Activated T-helper 1 cell treated with Interleukin-2 at 50 U/mL for 16 hours (primary cell): ENCODE results near the gene PRRC2B.

Experiments used
- DNase-seq: peaks from one replicate; pipeline ENCODE4 v3.0.0-alpha.2; 2020; ENCODE audit warnings: low read depth

The PRRC2B gene

DNA sequence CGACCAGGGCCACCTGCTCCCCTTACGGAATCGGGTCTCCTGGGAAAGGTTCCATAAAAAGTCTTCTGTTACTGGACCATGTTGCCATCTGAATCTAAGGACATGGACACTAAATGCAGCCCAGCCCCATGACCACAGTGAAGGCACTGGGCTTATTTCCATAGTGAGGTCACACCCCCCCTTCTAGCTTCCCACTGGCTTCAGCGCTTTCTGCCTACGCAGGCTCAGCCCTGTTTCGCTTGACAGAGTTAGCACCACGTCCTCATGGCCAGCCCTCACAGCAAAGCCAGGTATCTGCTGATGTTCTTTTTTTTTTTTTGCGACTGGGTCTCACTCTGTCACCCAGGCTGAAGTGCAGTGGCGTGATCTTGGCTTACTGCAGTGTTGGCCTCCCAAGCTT is 123.0 kb downstream of the PRRC2B start:
- DNase-seq, result no peak

DNA sequence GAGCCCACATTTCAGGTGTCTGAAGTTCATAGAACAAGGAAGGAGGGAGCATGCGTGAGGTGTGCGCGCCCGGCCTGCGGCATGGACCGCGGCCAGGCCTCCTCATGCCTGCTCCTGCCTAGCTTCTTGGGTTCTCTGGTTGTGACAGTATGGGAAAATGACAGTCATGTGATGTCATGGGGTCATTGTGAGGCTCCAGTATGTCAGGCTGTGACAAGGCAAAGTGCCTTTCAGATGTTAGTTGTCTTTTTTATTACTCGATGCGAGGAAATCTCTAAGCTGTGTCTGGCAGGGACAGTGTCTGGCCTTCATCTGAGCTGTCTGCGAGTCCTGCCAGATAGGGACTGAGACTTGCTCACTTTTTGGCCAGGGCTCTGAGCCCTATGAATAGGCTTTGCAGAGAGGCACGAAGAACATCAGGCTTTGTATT is 123.9 kb downstream of the PRRC2B start:
- DNase-seq, result no peak

DNA sequence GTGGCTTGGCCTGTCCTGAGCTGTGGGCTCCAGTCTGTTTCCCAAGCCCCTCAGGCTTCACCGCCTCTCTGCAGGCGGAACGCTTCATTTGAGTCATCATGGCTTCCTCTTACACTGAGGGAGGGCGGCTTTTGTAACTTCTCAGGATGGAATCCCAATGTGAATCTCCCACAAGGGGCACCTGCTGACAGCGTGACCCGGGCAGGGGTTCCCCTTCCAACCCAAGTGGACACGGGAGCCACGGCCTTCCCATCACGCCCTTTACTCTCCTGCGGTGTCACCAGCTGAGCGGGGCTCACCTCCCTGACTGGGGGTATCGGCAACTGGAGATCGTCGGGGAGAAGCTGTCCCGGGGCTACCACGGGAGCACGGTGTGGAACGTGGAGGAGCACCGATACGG is 124.7 kb downstream of the PRRC2B start:
- DNase-seq, result no peak

DNA sequence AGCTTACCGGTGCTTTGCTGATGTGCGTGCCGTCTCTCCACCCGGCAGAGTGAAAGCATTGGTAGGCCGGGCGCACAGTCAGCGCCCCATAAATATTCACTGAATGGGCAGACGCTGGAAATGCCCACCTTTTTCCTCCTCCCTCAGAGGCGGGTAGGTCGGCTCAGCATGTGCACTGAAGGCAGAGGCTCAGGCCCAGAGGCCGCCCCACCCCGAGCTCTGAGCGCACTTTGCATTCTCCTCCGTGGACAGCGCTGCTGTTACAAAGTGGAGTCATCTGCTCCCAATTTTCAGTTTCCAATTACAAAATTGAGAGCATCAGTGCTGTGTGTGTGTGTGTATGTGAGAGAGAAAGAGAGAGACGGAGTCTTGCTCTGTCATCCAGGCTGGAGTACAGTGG is 126.6 kb downstream of the PRRC2B start:
- no peak for DNase-seq

DNA sequence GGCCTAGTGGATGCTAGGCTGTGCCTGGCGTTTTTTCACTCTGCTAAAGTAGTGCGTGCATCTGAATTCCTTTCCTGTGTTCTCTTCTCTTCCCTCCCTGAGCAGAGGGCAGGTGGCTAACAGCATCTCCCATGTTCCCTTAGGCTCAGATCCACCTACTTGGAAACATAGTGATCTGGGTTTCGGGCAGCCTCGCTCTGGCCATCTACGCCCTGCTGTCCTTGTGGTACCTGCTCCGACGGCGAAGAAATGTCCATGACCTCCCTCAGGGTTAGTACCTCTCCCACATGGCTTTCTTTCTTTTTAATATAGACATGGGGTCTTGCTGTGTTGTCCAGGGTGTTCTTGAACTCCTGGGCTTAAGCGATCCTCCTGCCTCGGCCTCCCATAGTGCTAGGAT is 127.3 kb downstream of the PRRC2B start:
- no peak for DNase-seq

DNA sequence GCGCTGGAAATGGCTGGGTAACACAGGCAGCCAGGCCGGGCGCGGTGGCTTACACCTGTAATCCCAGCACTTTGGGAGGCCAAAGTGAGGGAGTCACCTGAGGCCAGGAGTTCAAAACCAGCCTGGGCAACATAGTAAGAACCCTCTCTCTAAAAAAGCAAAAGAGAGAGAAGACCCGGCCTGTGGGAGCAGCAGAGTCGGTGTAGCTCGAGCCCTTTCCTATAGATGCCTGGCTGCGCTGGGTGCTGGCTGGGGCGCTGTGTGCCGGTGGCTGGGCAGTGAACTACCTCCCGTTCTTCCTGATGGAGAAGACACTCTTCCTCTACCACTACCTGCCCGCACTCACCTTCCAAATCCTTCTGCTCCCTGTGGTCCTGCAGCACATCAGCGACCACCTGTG is 127.9 kb downstream of the PRRC2B start:
- DNase-seq, result no peak

DNA sequence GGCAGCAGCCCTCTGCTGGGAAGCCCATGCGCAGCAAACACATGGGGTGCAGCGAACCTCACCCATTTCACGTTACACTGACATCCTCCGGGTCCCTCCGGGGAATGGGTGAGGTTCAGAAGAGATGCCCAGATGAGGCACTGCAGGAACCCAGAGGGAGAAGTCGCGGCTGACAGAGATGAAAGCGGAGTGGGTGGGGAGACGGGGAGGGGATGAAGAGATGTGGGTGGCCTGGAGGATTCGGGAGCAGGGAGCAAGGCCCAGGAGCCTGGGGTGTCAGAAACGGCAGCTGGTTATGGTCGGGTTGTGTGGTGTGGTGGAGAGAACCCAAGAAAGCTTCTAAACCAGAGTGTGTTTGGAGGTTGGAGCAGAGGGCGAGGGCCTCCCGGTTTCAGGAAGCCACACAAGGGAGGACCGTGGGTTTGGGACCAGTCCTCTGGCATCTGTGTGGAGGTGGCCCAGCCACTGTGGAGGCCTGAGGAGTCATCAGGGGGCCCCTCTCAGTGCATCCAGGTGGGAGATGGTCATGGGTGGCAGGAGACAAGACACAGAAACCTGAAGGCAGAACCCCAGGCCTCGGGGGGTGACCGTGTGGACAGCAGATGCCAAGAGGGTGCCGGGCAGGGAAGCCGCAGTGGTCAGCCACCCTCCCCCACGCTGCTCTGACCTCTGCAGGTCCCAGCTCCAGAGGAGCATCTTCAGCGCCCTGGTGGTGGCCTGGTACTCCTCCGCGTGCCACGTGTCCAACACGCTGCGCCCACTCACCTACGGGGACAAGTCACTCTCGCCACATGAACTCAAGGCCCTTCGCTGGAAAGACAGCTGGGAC is 128.6 kb downstream of the PRRC2B start:
- DNase-seq, result no peak

DNA sequence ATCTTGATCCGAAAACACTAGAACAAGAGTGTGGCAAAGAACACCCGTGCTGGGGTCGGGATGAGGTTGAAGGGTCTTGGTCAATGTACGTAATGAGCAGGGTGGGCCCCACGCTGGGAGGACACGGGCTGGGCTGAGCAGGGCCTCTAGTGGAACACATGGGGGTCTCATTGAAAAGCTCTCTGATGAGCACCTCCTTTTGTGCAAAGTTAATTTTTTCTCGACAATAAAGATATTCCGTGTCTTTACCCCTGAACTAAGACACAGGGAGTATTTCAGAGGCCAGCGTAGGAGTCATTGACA is 129.2 kb downstream of the PRRC2B start:
- no peak for DNase-seq

DNA sequence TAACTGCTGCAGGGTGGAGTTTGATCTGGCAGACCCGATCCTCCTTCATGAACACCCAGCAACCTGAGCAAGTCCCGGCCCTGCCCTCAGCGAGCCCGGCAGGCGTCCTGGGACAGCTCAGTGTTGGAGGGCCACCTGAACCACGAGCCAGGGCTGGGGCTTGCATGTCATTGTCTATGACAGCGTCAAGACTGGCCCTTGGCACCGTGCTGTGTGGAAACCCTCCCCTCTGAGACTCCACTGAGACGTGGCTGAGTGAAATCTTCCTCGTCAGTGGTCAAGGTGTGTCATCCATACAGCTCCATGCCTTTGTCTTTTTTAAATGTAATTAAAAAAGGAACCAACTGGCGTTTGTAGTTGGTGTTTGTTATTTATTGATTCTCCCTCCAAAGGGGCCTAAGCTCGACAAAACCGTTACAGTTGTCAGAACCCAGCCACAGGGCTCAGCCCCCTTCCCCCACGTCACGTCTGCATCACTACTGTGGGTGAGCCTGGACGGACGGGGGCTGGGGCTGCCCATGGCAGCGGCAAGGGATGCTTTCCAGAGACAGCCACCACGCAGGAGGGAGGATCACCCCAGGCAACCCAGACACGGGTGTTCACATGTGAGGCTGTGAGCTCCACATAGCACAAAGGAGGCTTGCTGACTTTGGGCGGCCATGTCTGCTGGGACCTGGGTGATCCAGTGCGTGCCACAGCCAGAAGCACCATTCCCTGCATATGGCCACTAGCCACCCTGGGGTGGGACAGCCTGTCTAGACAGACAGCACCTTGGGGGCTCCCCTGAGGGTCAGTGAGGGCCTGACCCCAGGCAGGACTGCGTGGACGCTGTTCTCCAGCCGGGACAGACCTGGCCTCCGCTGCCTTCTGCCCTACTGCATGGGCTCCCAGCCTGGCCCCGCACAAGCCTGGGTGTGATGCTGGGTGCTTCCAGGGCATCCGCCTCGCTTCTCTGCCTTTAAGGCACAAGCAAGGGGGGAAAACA is 129.9 kb downstream of the PRRC2B start:
- no peak for DNase-seq

DNA sequence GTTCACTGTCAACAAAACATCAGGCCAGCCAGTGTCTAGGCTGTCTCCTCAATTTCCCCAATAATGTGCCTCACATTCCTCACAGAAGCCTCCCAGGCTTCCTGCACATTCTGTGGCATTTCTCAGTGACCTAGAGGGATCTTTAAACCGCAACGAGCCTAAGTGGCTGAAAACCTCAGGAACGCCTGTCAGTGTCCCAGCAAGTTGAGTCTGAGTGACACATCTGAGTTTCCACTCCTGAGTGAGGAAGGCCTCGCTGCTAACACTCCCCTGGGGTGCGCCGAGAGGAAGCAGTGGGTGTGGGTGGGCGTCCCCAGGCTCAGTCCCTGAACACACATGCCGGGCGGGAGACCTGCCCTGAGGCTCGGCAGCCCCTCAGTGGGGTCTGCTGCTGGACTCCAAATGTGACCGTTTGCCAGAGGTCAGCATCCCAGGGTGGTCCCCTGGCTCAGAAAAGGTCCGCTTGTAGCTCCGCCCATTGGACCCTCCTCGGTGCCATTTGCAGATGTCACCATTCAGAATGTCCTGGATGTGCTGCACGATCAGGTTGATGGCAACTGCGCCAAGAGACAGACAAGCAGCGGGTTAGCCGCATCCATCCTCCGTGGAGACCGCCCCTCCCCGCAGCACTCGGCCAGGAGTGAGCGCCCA is 130.9 kb downstream of the PRRC2B start:
- DNase-seq, result no peak

DNA sequence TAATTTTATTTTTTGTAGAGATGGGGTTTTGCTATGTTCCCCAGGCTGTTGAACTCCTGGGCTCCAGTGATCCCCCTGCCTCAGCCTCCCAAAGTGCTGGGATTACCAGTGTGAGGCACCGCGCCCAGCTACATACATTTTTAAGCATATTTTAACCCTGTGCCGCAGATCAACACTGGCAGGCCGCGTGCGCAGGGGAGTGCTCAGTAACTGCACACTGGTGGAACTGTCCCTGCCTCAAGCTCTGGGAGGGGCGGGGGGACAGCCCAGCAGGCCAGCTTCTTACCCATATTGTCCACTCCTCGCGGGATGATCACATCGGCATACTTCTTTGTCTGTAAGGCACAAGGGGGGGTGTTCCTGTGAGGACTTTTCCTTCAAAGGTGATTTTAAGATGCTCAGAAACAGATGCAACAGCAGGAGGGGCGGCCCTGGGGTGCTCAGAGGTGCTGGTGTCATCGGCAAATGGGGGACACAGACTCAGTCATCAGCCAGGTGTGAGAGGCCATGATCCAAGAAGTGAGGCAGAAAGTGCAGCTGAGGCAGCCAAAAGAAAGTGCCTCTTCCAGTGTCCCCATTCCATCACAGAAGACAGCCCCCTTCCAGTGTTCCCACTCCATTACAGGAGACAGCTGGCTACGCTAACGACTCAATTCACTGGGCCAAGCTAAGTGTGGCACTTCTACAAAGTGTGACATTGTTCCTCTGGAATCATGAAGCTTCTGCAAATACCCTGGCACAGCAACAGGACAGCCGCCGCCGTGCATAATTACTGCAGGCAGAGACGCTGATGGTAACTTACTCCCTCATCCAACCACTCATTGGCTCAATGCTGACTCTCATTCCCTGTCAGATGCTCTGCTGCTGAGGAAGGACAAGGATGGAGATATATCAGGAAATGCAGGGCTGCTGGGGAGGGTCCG is 132.0 kb downstream of the PRRC2B start:
- no peak for DNase-seq

DNA sequence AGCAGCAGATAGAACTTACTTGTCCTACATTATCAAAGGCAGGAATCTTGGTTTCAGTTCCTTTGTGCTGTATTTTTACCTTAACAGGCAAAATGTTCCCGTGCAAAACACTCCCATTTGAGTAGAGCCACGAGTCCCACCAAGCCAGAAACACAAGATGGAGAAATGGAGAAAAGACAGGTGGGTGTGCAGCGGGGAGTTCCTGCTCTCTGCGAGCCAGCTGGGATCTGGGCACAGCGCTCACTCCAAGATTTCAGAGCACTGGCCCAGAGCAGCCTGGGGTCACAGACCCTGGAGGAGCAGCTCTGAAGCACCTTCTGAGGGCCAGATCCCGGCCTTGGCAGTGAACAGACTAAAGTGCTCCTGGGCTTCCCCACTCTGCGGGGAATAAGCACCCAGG is 134.3 kb downstream of the PRRC2B start:
- no peak for DNase-seq

DNA sequence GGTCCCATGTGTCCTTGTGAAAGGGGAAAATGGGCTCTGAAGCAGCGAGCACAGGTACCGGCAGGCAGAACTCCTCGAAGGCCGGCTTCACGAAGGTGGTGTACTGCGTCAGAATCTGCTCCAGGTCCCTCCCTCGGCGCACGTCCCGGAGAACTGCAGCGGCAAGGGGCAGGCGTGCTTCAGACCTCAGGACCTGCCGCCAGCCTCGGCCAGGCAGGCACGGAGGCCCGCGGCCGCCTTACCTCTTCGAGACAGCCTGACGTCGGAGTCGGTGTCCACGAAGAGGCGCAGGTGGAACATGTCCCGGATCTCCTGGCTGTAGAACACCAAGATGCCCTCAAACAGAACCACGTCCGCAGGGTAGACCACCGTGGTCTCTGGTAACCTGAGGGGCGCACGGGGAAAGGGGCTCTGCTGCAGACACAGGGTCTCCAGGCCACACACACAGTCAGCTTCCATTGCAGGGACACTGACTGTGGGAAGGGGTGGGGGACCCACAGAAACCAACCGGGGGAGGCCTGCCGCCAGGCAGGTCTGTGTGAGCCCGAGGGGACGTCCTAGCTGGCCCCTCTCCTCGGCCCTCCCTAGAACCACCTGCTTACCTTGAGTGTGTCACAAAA is 135.1 kb downstream of the PRRC2B start:
- no peak for DNase-seq

DNA sequence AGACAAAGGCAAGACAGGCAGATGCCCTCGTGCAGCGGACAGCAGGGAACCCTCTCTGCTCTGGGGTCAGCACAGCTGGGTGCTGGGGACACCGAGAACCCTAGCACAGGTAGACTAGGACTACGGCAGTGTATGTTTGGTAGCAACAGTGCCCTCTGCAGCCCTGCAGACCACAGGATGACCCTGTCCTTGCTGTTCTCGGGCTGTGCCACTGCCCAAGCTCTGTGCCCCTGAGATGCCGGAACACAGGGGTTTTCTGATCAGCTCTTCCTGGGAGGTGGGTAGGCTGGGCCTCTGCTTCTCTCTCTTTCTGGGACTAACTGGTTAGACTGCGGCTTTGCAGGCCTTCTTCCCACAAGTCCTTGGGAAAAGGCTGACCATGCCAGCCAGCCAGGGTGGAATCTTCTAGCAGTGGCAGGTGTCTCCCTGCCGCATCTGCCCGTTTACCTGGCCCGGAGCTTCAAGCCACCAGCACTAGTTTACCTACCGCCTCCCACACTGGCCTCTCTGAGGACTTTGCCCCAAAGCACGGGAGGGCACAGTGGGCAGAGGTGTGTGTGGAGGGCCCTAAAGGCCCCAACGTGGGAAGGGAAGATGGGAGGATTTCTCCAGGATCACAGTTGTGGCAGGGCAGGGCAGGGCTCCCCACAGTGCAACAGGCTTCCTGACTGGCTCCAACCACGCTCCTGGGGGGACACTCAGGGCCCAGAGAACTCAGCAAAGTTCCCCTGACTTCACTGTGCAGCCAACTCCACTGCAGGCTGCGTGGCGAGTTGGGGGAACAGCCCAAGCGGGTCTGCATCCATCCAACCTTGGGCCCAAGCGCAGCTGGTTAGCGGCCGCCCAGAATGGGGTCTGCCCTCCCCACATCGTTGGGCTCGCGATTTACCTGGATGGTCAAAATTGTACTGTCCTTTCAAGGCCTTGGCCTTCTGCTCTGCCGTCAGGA is 136.0 kb downstream of the PRRC2B start:
- DNase-seq, result no peak

DNA sequence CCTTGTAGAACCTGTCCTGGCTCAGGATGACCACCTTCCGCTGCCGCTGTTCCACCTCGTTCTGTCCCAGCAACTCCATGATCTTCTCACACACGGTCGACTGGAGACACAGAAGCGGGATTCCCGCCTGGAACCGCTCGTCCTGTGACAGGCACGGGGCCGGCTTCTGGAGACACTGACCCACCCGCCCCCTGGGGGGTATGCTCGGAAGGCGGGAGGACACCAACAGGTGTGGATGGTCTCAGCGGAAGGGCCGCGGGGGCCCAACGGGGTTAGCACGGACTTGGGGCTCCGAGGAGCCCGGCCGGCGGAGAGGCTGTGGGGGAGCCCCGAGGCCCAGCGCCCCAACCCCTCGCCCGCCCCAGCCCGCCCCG is 136.6 kb downstream of the PRRC2B start:
- DNase-seq, result no peak

DNA sequence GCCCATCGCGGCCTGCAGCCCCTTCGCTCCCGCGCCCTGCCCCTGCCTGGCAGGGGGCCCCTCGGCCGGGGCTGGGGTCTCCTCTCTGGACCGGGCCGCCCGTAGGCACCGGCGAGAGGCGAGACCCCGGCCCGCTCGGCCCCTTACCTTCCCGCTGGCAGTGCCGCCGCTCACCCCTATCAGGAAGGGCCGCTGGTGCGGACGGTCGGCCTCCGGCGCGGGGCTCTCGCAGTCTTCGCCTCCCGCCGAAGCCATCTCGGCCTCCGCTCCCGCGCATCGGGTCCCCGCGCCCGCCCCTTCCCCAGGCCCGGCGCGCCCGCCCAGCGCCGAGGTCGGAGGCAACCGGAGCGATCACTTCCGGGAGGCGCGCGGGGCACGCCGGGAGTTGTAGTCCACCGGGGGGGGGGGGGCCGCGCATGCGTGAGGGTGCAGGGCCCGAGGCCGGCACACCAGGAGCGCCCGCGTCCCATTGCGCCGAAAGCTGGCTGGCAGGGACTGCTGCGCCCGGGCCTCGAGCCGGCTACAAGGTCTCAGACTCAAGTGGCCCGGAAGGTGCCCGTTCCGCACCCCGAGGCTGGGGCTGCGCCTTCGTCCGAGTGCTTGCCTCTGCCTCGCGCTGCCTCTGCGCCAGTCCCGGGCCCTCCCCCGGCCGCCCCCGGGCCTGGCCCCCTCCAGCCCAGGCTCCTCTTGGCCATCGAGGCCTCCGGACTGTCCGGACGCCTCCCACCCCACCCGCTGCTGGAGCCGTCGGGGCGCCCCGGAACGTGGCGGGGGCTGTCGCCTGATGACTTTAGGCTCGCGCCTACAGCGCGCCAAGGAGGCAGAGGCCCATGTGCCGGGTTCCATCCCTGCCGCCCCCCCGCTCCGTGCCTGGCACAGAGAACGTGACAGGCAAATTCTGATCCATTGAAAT is 137.3 kb downstream of the PRRC2B start, which contains the start of gene UCK1:
Gene UCK1 (minus strand): TSS at position 344 of the 913 bp plus-strand sequence. CDS start 89 bp downstream, at position 255.
- DNase-seq, result peak; percentile 61

DNA sequence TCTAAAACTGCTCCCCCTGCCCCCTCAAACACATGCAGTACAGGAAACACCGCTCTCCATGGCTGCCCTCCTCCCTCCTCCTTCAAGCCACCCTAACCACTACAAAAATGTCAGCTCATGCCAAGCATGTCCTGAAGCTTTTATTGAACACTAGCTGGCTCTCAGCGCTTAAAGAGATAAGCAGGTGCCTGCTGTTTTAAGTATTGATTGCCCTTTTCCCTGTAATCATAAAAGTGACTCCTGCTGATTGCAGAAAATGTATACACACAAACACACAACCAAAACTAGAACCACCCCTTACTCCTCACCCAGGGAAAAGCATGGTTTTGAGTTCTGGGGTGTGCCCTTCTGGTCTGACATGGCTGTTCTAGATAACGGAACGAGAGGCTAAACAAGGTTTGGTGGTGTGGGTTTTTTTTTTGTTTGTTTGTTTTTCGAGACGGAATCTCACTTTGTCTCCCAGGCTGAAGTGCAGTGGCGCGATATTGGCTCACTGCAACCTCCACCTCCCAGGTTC is 140.9 kb downstream of the PRRC2B start:
- peak; percentile 7 for DNase-seq

DNA sequence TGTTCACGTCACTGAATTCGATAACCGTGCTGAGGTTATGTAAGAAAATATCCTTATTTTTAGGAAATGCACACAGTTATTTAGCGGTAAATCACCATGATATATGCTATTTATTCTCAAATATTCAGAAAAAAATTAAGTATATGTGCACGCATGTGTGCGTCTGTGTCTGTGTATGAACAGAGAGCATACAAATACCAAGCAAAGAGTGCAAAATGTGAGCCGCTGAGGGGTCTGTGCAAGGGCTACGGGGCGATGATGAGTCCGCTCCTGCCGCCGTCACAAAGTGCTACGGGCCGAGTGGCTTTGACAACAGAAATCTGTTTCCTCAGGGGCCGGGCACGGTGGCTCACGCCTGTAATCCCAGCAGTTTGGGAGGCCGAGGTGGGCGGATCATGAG is 144.1 kb downstream of the PRRC2B start:
- no peak for DNase-seq
